RWPE2 (cell line): ENCODE data around the gene FAM3B.

Experiments
- ATAC-seq: fragments of 200-7000 bp; cut with Tn5 transposase; 3 replicates; pipeline ENCODE4 v1.9.1; 2021; ENCODE audit warnings: low read depth
- DNase-seq: peaks from one replicate; pipeline ENCODE4 v3.0.0-alpha.2; 2020; ENCODE audit warnings: low spot score
- H3K27ac ChIP-seq: fragments of 450-650 bp; 2 replicates; pipeline ENCODE4 v1.5.1; 2017; ENCODE audit warnings: mild to moderate bottlenecking; ENCODE audit not compliant: poor library complexity, severe bottlenecking
- H3K27me3 ChIP-seq: fragments of 250-450 bp; sonication (Bioruptor Pico); 2 replicates; pipeline ENCODE4 v1.5.1; 2021; ENCODE audit warnings: mild to moderate bottlenecking, moderate library complexity; ENCODE audit not compliant: insufficient read depth, poor library complexity, severe bottlenecking
- H3K36me3 ChIP-seq: fragments of 250-450 bp; sonication (Bioruptor Pico); 2 replicates; pipeline ENCODE4 v1.5.1; 2020; ENCODE audit warnings: low read depth, mild to moderate bottlenecking, moderate library complexity
- H3K4me1 ChIP-seq: fragments of 250-450 bp; sonication (Bioruptor Pico); 2 replicates; pipeline ENCODE4 v1.5.1; 2021; ENCODE audit warnings: mild to moderate bottlenecking, moderate library complexity; ENCODE audit not compliant: insufficient read depth, poor library complexity, severe bottlenecking
- H3K4me3 ChIP-seq: fragments of 250-450 bp; sonication (Bioruptor Pico); 2 replicates; pipeline ENCODE4 v1.5.1; 2021; ENCODE audit warnings: mild to moderate bottlenecking, moderate library complexity; ENCODE audit not compliant: severe bottlenecking
- H3K9me3 ChIP-seq: fragments of 250-450 bp; sonication (Bioruptor Pico); 2 replicates; pipeline ENCODE4 v1.5.1; 2021; ENCODE audit warnings: mild to moderate bottlenecking, moderate library complexity; ENCODE audit not compliant: severe bottlenecking
- TF ChIP-seq, protein P1 (sequence below): fragments of 450-650 bp; IDR thresholded peaks from one replicate; pipeline ENCODE4 v1.5.1; 2017; ENCODE audit warnings: mild to moderate bottlenecking, moderate library complexity; ENCODE audit not compliant: poor library complexity, severe bottlenecking

FAM3B gene

DNA sequence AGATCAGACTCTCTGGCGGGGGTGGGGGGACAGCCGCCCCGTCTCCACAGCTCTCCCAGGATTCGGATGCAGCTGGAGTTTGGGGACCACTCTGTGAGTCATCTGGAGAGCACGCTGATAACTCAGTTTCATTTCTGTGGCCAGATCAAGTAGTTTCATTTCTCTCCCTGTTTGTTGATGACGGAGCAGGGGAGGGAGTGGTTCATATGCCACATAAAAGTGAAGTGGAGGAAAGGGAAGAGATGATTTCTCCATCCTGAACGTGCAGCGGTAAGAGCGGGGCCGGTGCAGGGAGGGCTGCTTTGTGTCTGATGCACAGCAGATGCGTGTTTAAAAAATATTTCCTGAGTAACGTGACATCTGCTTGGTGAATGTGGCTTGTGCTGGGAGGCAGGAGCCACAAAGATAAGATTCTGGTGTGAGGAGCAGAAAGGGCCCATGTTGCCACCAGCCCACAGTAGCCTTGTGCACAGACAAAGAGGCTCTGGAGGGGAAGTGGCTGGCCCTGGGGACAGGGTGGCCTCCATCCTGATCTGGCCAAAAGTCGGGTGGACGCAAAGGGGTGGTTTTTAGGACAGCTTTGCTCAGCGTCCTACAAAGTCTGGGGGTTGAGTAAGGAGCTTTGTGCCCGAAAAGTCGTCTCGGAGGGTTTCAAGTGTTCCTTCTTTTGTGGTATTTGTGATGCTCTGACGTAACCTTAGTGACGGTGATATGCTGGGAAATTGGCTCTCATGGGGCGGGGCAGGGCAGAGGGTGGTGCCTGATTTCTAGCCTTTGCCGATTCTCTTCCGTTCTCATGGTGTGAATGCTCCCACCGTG is 45.4 kb downstream of the FAM3B start, which contains the start of gene MX2:
MX2 (plus strand) TSS at position 242 of the 819 bp plus-strand sequence. CDS start 14,880 bp downstream, outside the sequence.
- H3K36me3 ChIP-seq, result no peaks in the 10 kb centered on the region
- H3K27me3 ChIP-seq, result no peaks in the 10 kb centered on the region
- H3K27ac ChIP-seq, result no peak within 1 kb of the TSS
- TF ChIP-seq, protein P1, sequence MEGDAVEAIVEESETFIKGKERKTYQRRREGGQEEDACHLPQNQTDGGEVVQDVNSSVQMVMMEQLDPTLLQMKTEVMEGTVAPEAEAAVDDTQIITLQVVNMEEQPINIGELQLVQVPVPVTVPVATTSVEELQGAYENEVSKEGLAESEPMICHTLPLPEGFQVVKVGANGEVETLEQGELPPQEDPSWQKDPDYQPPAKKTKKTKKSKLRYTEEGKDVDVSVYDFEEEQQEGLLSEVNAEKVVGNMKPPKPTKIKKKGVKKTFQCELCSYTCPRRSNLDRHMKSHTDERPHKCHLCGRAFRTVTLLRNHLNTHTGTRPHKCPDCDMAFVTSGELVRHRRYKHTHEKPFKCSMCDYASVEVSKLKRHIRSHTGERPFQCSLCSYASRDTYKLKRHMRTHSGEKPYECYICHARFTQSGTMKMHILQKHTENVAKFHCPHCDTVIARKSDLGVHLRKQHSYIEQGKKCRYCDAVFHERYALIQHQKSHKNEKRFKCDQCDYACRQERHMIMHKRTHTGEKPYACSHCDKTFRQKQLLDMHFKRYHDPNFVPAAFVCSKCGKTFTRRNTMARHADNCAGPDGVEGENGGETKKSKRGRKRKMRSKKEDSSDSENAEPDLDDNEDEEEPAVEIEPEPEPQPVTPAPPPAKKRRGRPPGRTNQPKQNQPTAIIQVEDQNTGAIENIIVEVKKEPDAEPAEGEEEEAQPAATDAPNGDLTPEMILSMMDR, result no peak
- no peak within 1 kb of the TSS for H3K4me3 ChIP-seq
- DNase-seq (no peak), ATAC-seq (peak; percentile 51)
- H3K4me1 ChIP-seq, result peaks cover 8% of the 10 kb centered on the region
- H3K9me3 ChIP-seq, result no peaks in the 10 kb centered on the region

DNA sequence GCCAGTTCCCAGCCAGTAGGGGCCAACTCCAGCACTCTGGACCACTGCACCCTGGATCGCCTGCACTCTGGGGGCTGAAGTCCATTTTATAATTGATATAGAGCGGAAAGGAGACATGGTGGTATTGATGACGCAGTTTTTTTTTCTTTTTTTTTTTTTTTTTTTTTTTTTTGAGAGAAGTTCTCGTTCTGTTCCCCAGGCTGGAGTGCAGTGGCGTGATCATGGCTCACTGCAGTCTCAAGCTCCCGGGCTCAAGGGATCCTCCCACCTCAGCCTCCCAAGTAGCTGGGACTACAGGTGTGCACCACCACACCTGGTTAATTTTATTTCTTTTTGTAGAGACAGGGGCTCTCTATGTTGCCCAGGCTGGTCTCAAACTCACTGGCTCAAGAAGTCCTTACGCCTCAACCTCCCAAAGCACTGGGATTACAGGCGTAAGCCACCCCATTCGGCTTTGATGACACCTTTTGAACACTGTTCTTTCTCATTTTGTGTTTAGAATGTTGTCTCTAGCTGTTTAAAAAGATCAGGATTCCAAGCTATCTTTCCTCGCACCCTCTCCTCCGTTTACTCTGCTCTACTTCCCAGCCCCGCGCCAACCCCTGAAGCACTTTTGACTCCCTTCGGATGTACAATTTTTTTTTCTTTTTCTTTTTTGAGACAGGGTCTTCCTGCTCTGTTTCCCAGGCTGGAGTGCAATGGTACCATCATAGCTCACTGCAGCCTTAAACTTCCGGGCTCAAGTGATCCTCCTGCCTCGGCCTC is 46.2 kb downstream of the FAM3B start:
- Histone ChIP-seq H3K27me3 (no peaks in the 10 kb centered on the region), H3K36me3 (no peaks in the 10 kb centered on the region), H3K9me3 (no peaks in the 10 kb centered on the region), H3K27ac (no peak overlapping the region), H3K4me1 (peaks cover 10% of the 10 kb centered on the region), H3K4me3 (no peak overlapping the region)
- TF ChIP-seq, protein P1, result no peak
- ATAC-seq (no peak), DNase-seq (no peak)

DNA sequence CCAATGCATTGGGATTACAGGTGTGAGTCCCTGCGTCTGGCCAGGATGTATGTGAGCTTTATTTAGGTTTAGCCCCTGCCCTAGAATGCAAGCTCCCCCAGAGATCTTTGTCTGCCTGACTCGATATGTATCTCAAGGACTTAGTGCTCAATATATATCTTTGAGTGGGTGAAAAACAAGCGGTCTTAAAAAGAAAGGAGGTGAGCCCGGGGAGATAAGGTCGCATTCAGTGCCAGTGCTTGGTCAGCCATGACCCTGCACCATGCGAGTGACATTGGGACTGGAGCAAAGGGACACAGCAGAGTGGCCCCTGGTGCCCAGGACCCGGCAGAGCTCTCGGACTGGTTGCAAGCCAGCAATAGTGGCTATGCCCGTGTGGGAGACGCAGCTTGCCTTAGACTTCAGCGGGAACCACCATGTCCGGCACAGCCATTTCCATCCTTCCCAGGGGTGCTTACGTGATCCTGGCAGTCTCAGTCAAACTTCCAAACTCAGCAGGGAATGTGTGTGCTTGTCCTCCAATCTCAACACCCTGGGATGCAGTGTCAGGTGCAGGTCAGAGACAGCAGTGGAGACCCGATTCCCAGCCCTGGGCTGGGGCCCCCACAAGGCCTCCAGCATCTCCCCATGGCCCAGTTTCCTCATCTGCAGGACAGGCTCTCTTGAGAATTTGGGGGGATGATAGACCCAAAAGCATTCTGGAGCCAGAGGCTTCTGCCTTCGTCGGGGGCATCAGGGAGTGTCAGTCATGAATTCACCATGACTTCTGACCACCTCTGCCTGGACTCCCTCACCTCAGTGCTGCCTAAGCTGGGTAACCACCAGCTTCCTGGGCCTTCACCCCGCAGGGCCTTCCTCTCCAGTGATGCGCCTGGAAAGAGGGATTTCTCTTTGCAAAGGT is 47.0 kb downstream of the FAM3B start:
- no peak for ATAC-seq

DNA sequence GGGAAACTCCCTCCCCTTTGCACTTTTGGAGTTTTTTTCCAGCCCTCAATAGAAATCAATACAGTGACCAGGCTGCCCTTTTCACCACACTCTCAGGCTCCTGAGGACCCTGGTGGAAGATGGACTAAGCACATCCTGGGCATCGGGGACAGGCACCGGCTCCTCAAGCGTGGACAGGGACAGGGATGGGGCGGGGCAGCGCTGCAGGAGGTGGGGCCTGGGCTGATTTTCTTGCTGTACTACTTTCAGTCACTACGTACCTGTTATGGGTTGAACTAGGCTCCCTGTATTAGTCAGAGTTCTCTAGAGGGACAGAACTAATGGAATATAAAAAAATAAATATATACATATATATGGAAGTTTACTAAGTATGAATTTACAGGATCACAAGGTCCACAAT is 47.7 kb downstream of the FAM3B start:
- ATAC-seq (no peak), DNase-seq (no peak)
- TF ChIP-seq, protein P1, result no peak
- no peaks in the 10 kb centered on the region for H3K9me3 ChIP-seq
- no peaks in the 10 kb centered on the region for H3K27me3 ChIP-seq
- H3K4me1 ChIP-seq, result peaks cover 10% of the 10 kb centered on the region
- H3K4me3 ChIP-seq, result no peak overlapping the region
- H3K36me3 ChIP-seq, result no peaks in the 10 kb centered on the region
- no peak overlapping the region for H3K27ac ChIP-seq

More for the DNA sequence above, 47.0 kb downstream of the FAM3B start:
- H3K27ac ChIP-seq, result no peak overlapping the region
- no peaks in the 10 kb centered on the region for H3K9me3 ChIP-seq
- H3K4me1 ChIP-seq, result peaks cover 10% of the 10 kb centered on the region
- TF ChIP-seq, protein P1, result no peak
- no peaks in the 10 kb centered on the region for H3K27me3 ChIP-seq
- no peak overlapping the region for H3K4me3 ChIP-seq
- H3K36me3 ChIP-seq, result no peaks in the 10 kb centered on the region
- DNase-seq, result no peak
